ENCODE data around the gene ZIK1.

DNA sequence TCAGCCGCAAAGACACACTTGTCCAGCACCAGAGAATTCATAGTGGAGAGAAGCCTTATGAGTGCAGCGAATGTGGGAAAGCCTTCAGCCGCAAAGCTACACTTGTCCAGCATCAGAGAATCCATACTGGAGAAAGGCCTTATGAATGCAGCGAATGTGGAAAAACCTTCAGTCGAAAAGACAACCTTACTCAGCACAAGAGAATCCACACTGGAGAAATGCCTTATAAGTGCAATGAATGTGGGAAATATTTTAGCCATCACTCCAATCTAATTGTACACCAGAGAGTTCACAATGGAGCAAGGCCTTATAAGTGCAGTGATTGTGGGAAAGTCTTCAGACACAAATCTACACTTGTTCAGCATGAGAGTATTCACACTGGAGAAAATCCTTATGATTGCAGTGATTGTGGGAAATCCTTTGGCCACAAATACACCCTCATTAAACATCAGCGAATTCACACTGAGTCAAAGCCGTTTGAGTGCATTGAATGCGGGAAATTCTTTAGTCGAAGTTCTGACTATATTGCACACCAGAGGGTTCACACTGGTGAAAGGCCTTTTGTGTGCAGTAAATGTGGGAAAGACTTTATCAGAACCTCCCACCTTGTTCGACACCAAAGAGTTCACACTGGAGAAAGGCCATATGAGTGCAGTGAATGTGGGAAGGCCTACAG is 36.9 kb downstream of the ZIK1 start:
- TF ChIP-seq, protein P1, sequence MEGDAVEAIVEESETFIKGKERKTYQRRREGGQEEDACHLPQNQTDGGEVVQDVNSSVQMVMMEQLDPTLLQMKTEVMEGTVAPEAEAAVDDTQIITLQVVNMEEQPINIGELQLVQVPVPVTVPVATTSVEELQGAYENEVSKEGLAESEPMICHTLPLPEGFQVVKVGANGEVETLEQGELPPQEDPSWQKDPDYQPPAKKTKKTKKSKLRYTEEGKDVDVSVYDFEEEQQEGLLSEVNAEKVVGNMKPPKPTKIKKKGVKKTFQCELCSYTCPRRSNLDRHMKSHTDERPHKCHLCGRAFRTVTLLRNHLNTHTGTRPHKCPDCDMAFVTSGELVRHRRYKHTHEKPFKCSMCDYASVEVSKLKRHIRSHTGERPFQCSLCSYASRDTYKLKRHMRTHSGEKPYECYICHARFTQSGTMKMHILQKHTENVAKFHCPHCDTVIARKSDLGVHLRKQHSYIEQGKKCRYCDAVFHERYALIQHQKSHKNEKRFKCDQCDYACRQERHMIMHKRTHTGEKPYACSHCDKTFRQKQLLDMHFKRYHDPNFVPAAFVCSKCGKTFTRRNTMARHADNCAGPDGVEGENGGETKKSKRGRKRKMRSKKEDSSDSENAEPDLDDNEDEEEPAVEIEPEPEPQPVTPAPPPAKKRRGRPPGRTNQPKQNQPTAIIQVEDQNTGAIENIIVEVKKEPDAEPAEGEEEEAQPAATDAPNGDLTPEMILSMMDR (conservative IDR thresholded peaks at IDR 0.05; ENCODE audit: low read depth in 2 of 2) = no peak
- TF ChIP-seq EZH2 (IDR thresholded peaks at IDR 0.05; ENCODE audit: low read depth, unreplicated experiment) = no peak
- TF ChIP-seq POLR2AphosphoS5 (IDR thresholded peaks at IDR 0.05; ENCODE audit: low read depth) = no peak

All from GM23338 (cell line).